CD1c-positive myeloid dendritic cell (primary cell): ENCODE measurements around the gene SORT1.

Source experiments
- DNase-seq: peaks from one replicate; pipeline ENCODE4 v3.0.0-alpha.2; 2016; ENCODE audit errors: extremely low spot score

SORT1 gene

GRCh38 chr1:109262231-109263055 is 135.3 kb downstream of the SORT1 start:
- no peak for DNase-seq

DNA sequence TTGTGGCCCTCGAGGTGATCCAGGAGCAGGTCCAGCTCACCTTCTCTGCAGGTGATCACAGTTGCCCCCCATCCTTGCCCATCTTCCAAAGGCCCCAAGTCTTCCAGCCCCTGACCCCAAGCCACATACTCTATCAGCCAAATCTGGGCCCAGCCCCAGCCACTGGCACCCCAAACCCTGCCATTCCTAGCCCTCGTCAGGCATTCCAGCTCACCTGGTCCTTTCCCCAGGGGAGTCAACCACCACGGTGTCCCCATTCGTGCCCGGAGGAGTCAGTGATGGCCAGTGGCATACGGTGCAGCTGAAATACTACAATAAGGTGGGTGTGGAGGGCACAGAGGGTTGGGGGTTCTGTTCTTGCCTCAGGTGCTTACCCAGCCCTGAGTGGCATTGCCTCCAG is 136.1 kb downstream of the SORT1 start:
- DNase-seq: no peak

DNA sequence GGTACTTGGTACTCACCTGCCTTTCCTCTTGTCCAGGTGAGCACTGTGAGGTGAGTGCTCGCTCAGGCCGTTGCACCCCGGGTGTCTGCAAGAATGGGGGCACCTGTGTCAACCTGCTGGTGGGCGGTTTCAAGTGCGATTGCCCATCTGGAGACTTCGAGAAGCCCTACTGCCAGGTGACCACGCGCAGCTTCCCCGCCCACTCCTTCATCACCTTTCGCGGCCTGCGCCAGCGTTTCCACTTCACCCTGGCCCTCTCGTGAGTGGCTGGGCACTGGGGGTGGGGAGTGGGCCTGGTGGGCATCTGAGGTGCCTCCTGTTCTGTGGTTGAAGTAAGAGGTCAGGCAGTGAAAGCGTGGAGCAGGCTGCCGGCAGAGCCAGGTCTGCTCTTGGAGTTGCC is 136.7 kb downstream of the SORT1 start:
- DNase-seq: no peak

GRCh38 chr1:109259674-109260557 is 137.8 kb downstream of the SORT1 start:
- DNase-seq: no peak
